Endodermal cell (in vitro differentiated cells): ENCODE data around the gene C3orf52. TPM values are rescaled to one million over a fixed set of nuclear protein-coding genes. Genes with fewer than 3 reads are reported as not detected.

Source experiments
- DNase-seq: peaks from one replicate; pipeline ENCODE4 v3.0.0-alpha.2; 2017
- H3K27ac ChIP-seq: 2 replicates; pipeline ENCODE4 v1.5.1; 2013; ENCODE audit warnings: mild to moderate bottlenecking, low read depth, low read length, moderate library complexity
- H3K27me3 ChIP-seq: 2 replicates; pipeline ENCODE4 v1.6.1; 2013; ENCODE audit warnings: mild to moderate bottlenecking, low read length, moderate library complexity; ENCODE audit not compliant: insufficient read depth, control insufficient read depth, poor library complexity, severe bottlenecking
- H3K36me3 ChIP-seq: 2 replicates; pipeline ENCODE4 v1.7.0; 2013; ENCODE audit warnings: mild to moderate bottlenecking, low read length, moderate library complexity; ENCODE audit not compliant: control insufficient read depth, insufficient read depth
- H3K4me1 ChIP-seq: one replicate; pipeline ENCODE4 v1.7.0; 2013; ENCODE audit warnings: low read length; ENCODE audit not compliant: control insufficient read depth, insufficient read depth
- H3K4me3 ChIP-seq: 2 replicates; pipeline ENCODE4 v1.5.1; 2013; ENCODE audit warnings: mild to moderate bottlenecking, low read length, moderate library complexity
- H3K9ac ChIP-seq: 2 replicates; pipeline ENCODE4 v1.6.1; 2013; ENCODE audit warnings: mild to moderate bottlenecking, low read length, moderate library complexity; ENCODE audit not compliant: poor library complexity, severe bottlenecking; ENCODE audit errors: extremely low read depth
- H3K9me3 ChIP-seq: 2 replicates; pipeline ENCODE4 v1.6.1; 2013; ENCODE audit warnings: mild to moderate bottlenecking, low read length, moderate library complexity; ENCODE audit not compliant: control insufficient read depth
- H3K27ac Mint-ChIP-seq: 2 replicates; pipeline ENCODE4 v1.8.0; 2020; ENCODE audit warnings: mixed read lengths
- H3K27me3 Mint-ChIP-seq: 2 replicates; pipeline ENCODE4 v1.8.0; 2021; ENCODE audit warnings: mild to moderate bottlenecking, mixed read lengths; ENCODE audit not compliant: insufficient read depth
- H3K36me3 Mint-ChIP-seq: 2 replicates; pipeline ENCODE4 v1.8.0; 2020; ENCODE audit warnings: low read depth, mixed read lengths
- H3K4me1 Mint-ChIP-seq: 2 replicates; pipeline ENCODE4 v1.8.0; 2020; ENCODE audit warnings: mixed read lengths
- H3K4me3 Mint-ChIP-seq: 2 replicates; pipeline ENCODE4 v1.8.0; 2020; ENCODE audit warnings: mild to moderate bottlenecking, moderate library complexity, mixed read lengths
- H3K9me3 Mint-ChIP-seq: 2 replicates; pipeline ENCODE4 v1.8.0; 2020; ENCODE audit warnings: mild to moderate bottlenecking, mixed read lengths
- CTCF ChIP-seq: fragments of 200-600 bp; sonication (generic); conservative IDR thresholded peaks from 2 replicates; pipeline ENCODE4 v1.5.0; 2021; ENCODE audit warnings: antibody characterized with exemption, mild to moderate bottlenecking
- WGBS, 2 experiments: methylation state at CpG; one replicate each; pipeline versions ENCODE4 v1.1.5 to v1.1.7; 2013; ENCODE audit warnings: missing lambda C conversion rate in 2 of 2, mixed read lengths in 1 of 2; ENCODE audit not compliant: insufficient coverage in 1 of 2, insufficient read length in 1 of 2; 5-methylcytosine and 5-hydroxymethylcytosine counted together
- total RNA-seq, 2 donors: library from RNA; stranded (reverse); fragmentation: NEBNext Ultra II Directional in 1 of 2; extraction: Animal tissue kit (Norgen Biotek cat#: 25700) in 1 of 2; gene quantifications; 2 replicates in 1 of 2; 3 replicates in 1 of 2; pipeline ENCODE4 v1.2.1, GENCODE V29; 2021

C3orf52 gene
- total RNA-seq, 2 donors from 2014 or later: 5.2 to 6.7 TPM

- Mint-ChIP-seq H3K27ac (no peak overlapping the region), H3K4me3 (no peak overlapping the region), H3K36me3 (no peaks in the 10 kb centered on the region), H3K27me3 (no peaks in the 10 kb centered on the region), H3K9me3 (no peaks in the 10 kb centered on the region), H3K4me1 (peaks cover 24% of the 10 kb centered on the region)
- Histone ChIP-seq H3K36me3 (peaks cover 21% of the 10 kb centered on the region), H3K9me3 (no peaks in the 10 kb centered on the region), H3K27me3 (no peaks in the 10 kb centered on the region), H3K4me3 (no peak overlapping the region), H3K4me1 (peaks cover 8% of the 10 kb centered on the region), H3K27ac (no peak overlapping the region), H3K9ac (no peak overlapping the region)
- peak; percentile 63 for TF ChIP-seq CTCF
- peak; percentile 60 for DNase-seq
- 96 to 98% methylated on average over 3 to 4 of the region's 4 CpGs for WGBS, 2 experiments
These were observed 31.8 kb downstream of the C3orf52 start for GRCh38 chr3:112117841-112118571.

- DNase-seq: no peak
- Histone ChIP-seq H3K27ac (no peak overlapping the region), H3K4me3 (no peak overlapping the region), H3K4me1 (peaks cover 8% of the 10 kb centered on the region), H3K27me3 (no peaks in the 10 kb centered on the region), H3K9ac (no peak overlapping the region), H3K36me3 (peaks cover 10% of the 10 kb centered on the region), H3K9me3 (no peaks in the 10 kb centered on the region)
- Mint-ChIP-seq H3K9me3 (no peaks in the 10 kb centered on the region), H3K4me3 (no peak overlapping the region), H3K27me3 (no peaks in the 10 kb centered on the region), H3K36me3 (no peaks in the 10 kb centered on the region), H3K27ac (no peak overlapping the region), H3K4me1 (peaks cover 31% of the 10 kb centered on the region)
- no peak for TF ChIP-seq CTCF
- 93 to 94% methylated on average over 6 to 9 of the region's 9 CpGs for WGBS, 2 experiments
These were observed 34.0 kb downstream of the C3orf52 start for GRCh38 chr3:112119962-112120836.

- 90 to 100% methylated on average over 2 of the region's 2 CpGs for whole genome bisulfite sequencing, 2 experiments
- DNase-seq: no peak
- no peaks in the 10 kb centered on the region for H3K27me3 Mint-ChIP-seq
- Histone ChIP-seq H3K9me3 (no peaks in the 10 kb centered on the region), H3K4me1 (peaks cover 10% of the 10 kb centered on the region), H3K4me3 (no peak overlapping the region), H3K36me3 (peaks cover 10% of the 10 kb centered on the region), H3K27me3 (no peaks in the 10 kb centered on the region), H3K9ac (no peak overlapping the region), H3K27ac (no peak overlapping the region)
- H3K4me3 Mint-ChIP-seq: no peak overlapping the region
- peaks cover 44% of the 10 kb centered on the region for H3K4me1 Mint-ChIP-seq
- no peak for TF ChIP-seq CTCF
- no peak overlapping the region for H3K27ac Mint-ChIP-seq
- H3K9me3 Mint-ChIP-seq: no peaks in the 10 kb centered on the region
- H3K36me3 Mint-ChIP-seq: no peaks in the 10 kb centered on the region
These were observed 35.7 kb downstream of the C3orf52 start for GRCh38 chr3:112121577-112122547.
